ENCODE results near the gene TRAF3IP3. TPM values are rescaled to one million over a fixed set of nuclear protein-coding genes. Genes with fewer than 3 reads are reported as not detected.

Gene TRAF3IP3
- total and polyA plus RNA-seq, 2 of the 13 experiments (the other 11 are each of a cell fraction or from before 2014, with no cell fraction given) = not detected

DNA sequence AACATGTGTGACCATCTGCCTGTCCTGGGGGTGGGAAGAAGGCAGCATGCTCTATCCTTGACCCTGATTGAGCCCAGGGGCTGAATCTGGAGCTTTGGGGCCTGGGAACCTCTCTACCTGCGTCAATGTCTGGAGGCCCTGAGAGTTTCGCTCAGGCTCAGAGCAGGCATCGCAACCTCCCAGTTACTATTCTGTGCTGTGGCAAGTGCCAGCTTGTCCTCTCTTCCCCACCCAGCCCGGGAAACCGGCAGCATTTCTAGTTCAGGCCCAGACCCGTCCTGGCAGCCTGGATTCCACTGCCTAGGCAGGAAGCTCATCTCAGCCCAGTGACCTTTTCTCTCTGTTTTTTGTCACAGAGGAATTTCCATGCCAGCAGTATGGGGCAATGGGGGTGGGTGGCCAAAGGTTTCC is 60.1 kb downstream of the TRAF3IP3 start:
- ATAC-seq (peak; percentile 53), DNase-seq (ENCODE audit: low spot score) (no peak), FAIRE-seq (no peak)
- Histone ChIP-seq H3K9me3 (ENCODE audit: low read length) (no peaks in the 10 kb centered on the region), H3K9ac (ENCODE audit: insufficient read depth, low read depth, low read length) (no peak overlapping the region), H3K4me2 (ENCODE audit: low read depth, low read length) (no peak overlapping the region), H3K4me1 (ENCODE audit: insufficient read depth, low read length) (peaks cover 32% of the 10 kb centered on the region), H3K27ac (ENCODE audit: extremely low read length, insufficient read depth, low read length) (no peak overlapping the region), H4K20me1 (ENCODE audit: insufficient read depth, low read length) (no peaks in the 10 kb centered on the region), H3K79me2 (ENCODE audit: insufficient read depth, low read length) (no peaks in the 10 kb centered on the region), H3K27me3 (ENCODE audit: control insufficient read depth in 1 of 2, insufficient read depth in 2 of 2, low read length in 2 of 2) (peaks cover 0 to 8% of the 10 kb centered on the region in 2 experiments; a peak in 2 of 5 replicates), H2AFZ (ENCODE audit: low read length) (no peak overlapping the region), H3K4me3 (replicated peaks in 1 of 3; ENCODE audit: insufficient read depth in 1 of 3, low read depth in 2 of 3, low read length in 3 of 3) (no peak overlapping the region), H3K36me3 (replicated peaks in 1 of 2; ENCODE audit: control insufficient read depth in 1 of 2, insufficient read depth in 2 of 2, low read length in 2 of 2) (no peaks in the 10 kb centered on the region)
- intact Hi-C loops (cut with micrococcal nuclease; ENCODE audit: unreplicated experiment) = no loop called here
- in situ Hi-C loops (cut with HindIII; ENCODE audit: extremely low pct_ligation_motif_present, low pct_unique_long_range_greater_than_20kb) = no loop called here
- ChIA-PET POLR2A (no interaction called here), CTCF (ENCODE audit: low intra/inter-chr PET ratio, low total read pairs) (no interaction called here)
- 5% methylated on average over 3 of the region's 6 CpGs for WGBS (ENCODE audit: low lambda C conversion rate)
- no TSS peak for BruUV-seq (replicated peaks)
- TF ChIP-seq ZEB1 (IDR thresholded peaks at IDR 0.05; ENCODE audit: insufficient replicate concordance, low read depth) (no peak), FOXJ3 (CRISPR knock-in tag; IDR thresholded peaks at IDR 0.05; ENCODE audit: borderline replicate concordance) (no peak), ZNF720 (CRISPR knock-in tag; IDR thresholded peaks at IDR 0.05) (no peak), ZNF501 (CRISPR knock-in tag; IDR thresholded peaks at IDR 0.05) (no peak)
- TF ChIP-seq, protein P1, sequence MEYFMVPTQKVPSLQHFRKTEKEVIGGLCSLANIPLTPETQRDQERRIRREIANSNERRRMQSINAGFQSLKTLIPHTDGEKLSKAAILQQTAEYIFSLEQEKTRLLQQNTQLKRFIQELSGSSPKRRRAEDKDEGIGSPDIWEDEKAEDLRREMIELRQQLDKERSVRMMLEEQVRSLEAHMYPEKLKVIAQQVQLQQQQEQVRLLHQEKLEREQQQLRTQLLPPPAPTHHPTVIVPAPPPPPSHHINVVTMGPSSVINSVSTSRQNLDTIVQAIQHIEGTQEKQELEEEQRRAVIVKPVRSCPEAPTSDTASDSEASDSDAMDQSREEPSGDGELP (IDR thresholded peaks at IDR 0.05; ENCODE audit: borderline replicate concordance, low read depth) = no peak

DNA sequence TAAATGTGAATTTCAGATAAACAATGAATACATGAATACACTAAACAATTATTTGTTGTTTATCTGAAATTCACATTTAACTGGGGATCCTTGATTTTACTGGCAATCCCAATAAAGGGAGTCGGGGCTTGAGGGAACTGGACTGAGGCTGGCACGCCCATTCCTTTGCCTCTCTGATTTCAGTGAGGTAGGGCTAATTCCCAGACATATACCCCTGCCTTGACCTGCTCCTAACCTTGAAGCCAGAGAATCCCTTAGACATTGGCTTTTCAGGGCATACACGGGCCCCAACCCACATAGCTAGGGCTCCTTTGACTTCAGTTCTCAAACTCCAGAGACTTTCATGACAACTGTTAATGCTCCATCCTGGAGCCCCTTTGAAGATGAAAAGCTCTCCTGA is 61.1 kb downstream of the TRAF3IP3 start:
- Histone ChIP-seq H3K36me3 (replicated peaks in 1 of 2; ENCODE audit: control insufficient read depth in 1 of 2, insufficient read depth in 2 of 2, low read length in 2 of 2) (no peaks in the 10 kb centered on the region), H3K4me1 (ENCODE audit: insufficient read depth, low read length) (peaks cover 32% of the 10 kb centered on the region), H3K9ac (ENCODE audit: insufficient read depth, low read depth, low read length) (no peak overlapping the region), H3K9me3 (ENCODE audit: low read length) (no peaks in the 10 kb centered on the region), H3K4me2 (ENCODE audit: low read depth, low read length) (no peak overlapping the region), H3K79me2 (ENCODE audit: insufficient read depth, low read length) (no peaks in the 10 kb centered on the region), H3K27me3 (ENCODE audit: control insufficient read depth in 1 of 2, insufficient read depth in 2 of 2, low read length in 2 of 2) (peaks cover 0 to 8% of the 10 kb centered on the region in 2 experiments; a peak in 2 of 5 replicates), H4K20me1 (ENCODE audit: insufficient read depth, low read length) (no peaks in the 10 kb centered on the region), H3K4me3 (replicated peaks in 1 of 3; ENCODE audit: insufficient read depth in 1 of 3, low read depth in 2 of 3, low read length in 3 of 3) (no peak overlapping the region), H2AFZ (ENCODE audit: low read length) (no peak overlapping the region), H3K27ac (ENCODE audit: extremely low read length, insufficient read depth, low read length) (no peak overlapping the region)
- in situ Hi-C loops (cut with HindIII; ENCODE audit: extremely low pct_ligation_motif_present, low pct_unique_long_range_greater_than_20kb) (no loop called here), intact Hi-C loops (cut with micrococcal nuclease; ENCODE audit: unreplicated experiment) (no loop called here)
- ATAC-seq (no peak), FAIRE-seq (no peak), DNase-seq (ENCODE audit: low spot score) (no peak)
- POLR2A ChIA-PET = no interaction called here
- no TSS peak for BruUV-seq (replicated peaks)
- WGBS (ENCODE audit: low lambda C conversion rate) = 6% methylated on average over 2 of the region's 3 CpGs
- TF ChIP-seq ZNF251 (CRISPR knock-in tag; IDR thresholded peaks at IDR 0.05) (no peak), HOXA5 (CRISPR knock-in tag; IDR thresholded peaks at IDR 0.05) (no peak), HNRNPUL1 (IDR thresholded peaks at IDR 0.05; ENCODE audit: low read depth, low read length) (no peak), ISX (CRISPR knock-in tag; conservative IDR thresholded peaks at IDR 0.05) (no peak)
- CTCF ChIA-PET (ENCODE audit: low intra/inter-chr PET ratio, low total read pairs) = no interaction called here

Measured in HepG2 (cell line).